HG02642 (cell line): Measurements from ENCODE around the gene CCDC57.
"Not testable (repeated sequence)": the region's sequence is repeated elsewhere in the genome, so short reads cannot be mapped to it uniquely, and the experiment has no call there.

ENCODE experiments used
- ATAC-seq: cut with Tn5 transposase; IDR thresholded peaks from one replicate; pipeline ENCODE4 v1.9.1; 2021; ENCODE audit warnings: mild to moderate bottlenecking; ENCODE audit not compliant: unreplicated experiment, poor library complexity

CCDC57 gene

DNA sequence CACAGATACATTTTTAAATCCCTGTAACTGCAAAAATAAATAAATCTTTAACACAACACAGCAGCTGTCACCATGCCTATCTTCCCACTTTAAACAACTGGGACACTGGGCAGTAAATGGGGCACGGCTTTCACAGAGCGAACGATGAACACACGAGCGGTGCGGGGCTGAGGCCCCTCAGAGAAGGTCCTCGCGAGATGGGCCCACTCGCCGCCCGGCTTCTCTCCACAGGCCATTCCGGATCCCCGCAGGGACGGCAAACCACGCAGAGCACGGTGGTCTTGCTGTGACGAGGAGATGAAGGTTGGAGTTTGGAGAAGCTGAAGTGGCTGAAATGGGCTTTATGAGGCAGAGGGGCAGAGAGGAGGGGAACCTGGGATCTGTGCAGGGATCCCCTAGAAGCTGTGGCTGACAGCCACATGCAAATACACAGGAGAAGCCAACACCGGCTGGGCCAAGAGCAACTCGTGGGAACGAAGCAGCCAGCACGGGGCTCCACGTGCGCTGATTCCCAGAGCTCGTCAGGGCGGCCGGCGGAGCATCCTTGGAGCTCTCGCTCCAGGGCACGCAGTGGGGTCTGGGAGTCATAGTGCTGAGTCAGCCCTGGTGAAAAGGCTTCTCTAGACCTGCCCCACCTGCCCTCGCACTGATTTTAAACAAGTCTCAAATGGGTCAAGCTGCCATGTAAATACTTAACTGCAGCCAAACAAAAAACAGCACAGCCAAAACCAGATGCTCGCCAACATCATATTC is 31.7 kb downstream of the CCDC57 start:
- no peak for ATAC-seq

DNA sequence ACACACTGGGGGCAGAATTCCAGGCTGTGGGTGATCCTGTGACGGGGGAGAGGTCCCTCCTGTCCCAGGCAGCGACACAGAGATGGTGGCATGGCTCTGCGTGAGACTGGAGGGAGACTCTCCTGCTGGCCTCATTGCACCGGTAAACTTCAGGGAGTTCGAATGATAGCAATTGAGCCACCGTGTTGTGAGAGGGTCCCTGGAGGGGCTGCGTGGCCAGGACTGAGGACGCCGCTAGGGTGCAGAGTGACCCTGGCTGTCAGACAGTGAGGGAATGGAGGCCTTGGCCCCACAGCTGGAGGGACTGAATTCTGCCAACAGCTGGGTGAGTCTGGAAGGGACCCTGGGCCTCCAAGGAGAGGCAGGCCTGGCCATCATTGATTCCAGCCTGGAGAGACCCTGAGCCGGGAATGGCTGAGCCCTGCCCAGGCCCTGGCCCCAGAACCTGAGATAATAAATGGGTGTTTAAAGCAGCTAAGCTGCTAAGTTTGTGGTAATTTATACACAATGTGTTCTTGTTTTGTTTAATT is 32.6 kb downstream of the CCDC57 start:
- ATAC-seq, result no peak

- no peak for ATAC-seq
These were observed 33.2 kb downstream of the CCDC57 start for GRCh38 chr17:82179412-82179811.

DNA sequence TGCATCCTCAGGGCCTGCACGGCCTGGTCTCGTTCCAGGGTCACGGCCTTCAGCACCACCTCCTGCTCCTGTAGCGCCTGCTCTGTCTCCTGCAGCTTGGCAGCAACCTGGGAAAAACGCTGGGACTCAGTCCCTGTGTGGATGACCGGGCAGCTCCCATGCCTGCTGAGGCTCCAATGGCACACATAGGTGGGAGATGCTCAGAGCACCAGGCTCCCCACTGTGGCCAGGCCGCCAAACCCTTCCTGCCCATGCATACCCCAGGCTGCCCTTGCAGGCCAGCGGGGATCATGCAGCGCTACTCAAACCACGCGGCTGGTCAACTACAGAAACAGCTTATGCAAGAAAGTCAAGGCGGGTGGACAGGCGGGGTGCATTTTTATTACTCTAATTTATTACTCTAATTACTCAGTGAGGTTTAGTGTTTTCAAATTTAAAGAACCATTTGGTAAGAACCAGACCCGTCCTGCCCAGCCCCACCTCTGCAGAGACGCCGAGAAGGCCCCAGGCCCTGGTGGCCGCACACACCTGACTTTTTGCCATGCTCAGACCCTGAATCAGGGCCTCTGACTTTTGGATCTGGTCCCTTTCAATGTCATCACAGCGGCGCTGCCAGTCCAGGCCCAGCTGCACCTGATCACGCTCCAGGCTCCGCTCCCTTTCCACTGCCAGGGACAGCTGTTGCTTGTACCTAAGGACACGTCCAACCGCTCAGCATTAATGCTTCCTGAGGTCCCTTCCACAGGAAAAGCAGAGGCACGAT is 34.0 kb downstream of the CCDC57 start:
- ATAC-seq, result no peak

DNA sequence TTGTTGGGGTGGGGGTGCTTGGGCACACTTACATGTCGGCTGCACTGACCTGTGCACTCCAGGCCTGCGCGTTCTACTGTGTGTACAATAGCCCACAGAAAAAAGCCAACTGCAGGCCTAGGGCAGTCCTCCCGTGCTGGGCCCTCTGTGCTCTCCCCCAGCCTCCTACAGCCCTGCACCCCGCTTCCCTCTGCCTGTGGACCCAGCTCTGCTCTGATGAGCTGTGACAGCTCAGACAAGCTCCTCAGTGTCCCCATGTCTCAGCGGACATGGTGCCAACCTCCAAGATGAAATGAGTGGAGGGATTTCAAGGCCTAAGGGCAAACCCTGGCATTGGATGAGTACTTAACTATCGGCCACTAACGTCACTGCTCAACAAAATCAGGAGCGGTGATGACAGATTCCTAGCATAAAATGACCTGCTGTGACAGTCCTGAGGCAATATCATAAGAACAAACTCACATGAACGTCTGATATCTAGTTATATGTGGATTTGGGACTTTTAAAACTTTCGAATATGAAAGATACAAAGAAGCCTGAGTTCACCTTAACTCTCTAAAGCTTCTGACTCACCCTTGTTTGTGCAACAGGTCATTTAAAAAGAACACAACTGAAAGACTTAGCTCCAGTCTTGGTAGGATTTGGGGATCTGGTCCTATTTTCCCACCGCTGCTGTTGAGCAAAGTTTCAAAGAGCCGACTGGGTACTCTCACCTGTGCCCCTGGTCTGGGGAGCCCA is 34.7 kb downstream of the CCDC57 start:
- ATAC-seq, result no peak

GRCh38 chr17:82177276-82177675 is 35.4 kb downstream of the CCDC57 start:
- ATAC-seq, result no peak

GRCh38 chr17:82175951-82176350 is 36.7 kb downstream of the CCDC57 start:
- ATAC-seq, result no peak

- no peak for ATAC-seq
These were observed 37.4 kb downstream of the CCDC57 start for GRCh38 chr17:82175201-82175600.

DNA sequence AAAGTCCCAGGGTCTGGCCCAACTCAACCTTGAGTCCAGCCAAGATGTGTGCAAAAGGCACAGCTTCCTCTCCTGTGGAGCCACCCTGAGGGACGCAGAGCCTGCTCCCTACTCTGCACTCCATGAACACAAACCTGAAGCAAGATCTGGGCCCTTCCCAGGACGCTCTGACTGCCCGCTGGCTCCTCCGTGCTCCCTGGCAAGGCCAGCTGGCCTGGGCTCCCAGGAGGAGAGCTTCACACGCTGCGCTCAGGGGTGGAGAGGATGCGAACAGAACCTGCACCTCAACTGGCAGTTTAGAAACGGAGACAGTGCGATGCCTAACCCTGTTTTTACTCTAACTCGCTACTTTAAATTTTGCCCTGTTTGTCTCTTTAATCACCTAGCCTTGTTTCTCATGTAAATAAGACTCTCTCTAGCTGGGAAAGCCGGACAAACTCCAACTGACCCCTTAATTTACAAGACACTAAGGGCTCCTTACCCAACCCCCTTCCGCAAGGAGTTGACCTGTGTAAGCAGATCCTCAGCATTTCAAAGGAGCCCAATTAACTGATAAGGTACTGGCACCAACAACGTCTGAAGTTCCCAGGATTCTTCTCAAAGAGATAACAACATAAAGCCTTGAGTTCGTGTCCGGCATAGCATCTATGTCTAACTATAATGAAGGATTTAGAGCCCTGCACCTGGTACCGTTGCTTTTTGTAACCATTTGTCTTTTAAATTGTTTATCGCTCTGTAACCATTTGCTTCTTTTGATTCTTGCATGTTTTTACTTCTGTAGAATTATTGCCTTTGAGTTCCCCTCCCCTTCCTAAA is 38.4 kb downstream of the CCDC57 start:
- not testable (repeated sequence) for ATAC-seq

DNA sequence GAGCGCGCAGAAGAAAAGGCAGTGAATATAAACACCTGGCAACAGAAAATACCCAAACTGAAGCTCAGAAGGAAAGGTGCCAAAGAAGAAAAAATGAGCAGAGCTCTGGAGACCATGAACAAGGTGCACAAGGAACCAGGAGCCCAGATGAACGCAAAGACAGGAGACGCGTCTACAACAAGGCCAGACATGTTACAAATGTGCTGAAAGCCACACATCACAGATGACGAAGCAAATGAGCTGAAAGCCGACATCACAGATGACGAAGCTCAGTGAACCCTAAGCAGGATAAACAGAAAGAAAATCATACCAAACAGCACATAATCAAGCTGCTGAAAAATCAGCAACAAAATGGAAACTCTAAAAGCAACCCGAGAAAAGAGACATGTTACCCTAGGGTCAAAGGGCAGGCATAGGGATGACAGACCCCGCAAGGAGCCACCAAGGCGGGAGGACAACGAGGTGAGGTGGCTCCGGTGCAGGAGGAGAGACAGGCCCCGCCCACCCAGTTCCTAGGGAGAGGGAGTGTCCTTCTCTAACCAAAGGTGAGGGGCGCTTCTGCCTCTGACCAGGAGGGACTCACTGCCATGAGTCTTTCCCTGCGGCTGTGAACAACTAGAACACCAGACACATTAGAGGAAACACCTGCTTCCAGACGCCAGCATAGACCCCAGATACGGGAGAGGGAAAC is 39.1 kb downstream of the CCDC57 start:
- no peak for ATAC-seq

GRCh38 chr17:82172486-82173160 is 40.0 kb downstream of the CCDC57 start:
- ATAC-seq, result no peak

DNA sequence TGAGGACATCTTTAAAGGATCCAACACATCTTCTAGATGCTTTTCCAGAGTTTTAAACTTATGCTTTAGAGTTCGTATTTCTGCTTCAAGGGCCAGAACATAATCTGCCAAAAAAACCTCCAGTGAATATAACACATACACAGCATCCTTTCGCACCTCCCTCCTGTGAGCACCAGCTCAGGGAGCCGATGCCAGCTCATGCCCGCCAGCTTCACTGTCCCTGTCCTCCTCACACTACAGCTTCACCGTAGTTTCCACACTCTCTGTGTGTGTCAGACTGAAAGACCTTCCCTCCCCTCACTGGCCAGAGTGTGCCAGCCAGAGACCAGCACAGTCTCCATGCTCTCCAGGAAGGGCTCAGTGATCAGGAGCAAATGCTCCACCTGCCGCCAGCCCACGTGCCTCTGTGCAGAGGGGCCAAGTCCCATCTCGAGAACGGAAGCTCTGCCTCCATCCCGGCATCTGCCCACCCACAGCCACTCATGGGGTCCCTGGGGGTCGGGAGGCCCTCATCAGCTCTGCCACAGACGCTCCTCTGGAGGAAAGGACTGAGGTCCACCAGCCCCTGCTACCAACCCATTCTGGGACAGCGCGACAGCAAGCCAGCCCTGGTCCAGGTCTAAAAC is 40.8 kb downstream of the CCDC57 start:
- ATAC-seq, result no peak

- ATAC-seq, result no peak
These were observed 42.2 kb downstream of the CCDC57 start for GRCh38 chr17:82170412-82170961.

DNA sequence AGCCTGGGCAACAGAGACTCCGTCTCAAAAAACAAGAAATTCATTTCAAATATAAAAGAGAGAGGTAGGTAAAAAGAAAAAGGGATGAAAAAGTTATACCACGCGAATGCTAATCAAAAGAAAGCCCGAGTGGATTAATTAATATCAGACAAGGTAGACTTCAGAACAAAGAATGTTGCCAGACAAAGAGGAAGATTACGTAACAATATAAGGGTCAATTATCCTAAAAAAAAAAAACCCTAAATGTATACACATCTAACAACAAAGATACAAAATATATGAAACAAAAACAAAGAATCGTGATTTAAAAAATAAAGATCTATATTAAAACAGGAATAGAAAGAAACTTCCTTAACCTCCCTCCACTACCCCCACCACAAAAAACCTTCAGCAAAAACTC is 44.1 kb downstream of the CCDC57 start:
- no peak for ATAC-seq

DNA sequence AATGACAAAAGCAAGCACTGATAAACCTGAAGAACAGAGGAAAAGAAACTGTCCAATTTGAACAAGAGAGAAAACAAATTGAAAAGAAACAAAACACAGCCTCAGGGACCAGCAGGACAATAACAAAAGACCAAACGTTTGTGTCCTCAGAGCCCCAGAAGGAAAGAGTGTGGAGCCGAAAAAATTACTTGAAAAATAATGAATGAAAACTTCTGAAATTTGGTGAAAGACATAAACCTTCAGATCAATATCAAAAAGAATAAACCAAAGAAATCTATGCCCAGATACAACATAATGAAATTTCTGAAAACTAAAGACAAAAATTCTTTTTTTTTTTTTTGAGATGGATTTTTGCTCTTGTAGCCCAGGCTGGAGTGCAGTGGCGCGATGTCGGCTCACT is 45.6 kb downstream of the CCDC57 start:
- no peak for ATAC-seq

GRCh38 chr17:82164853-82165252 is 47.8 kb downstream of the CCDC57 start:
- ATAC-seq, result no peak

GRCh38 chr17:82161216-82161615 is 51.4 kb downstream of the CCDC57 start:
- ATAC-seq, result no peak

DNA sequence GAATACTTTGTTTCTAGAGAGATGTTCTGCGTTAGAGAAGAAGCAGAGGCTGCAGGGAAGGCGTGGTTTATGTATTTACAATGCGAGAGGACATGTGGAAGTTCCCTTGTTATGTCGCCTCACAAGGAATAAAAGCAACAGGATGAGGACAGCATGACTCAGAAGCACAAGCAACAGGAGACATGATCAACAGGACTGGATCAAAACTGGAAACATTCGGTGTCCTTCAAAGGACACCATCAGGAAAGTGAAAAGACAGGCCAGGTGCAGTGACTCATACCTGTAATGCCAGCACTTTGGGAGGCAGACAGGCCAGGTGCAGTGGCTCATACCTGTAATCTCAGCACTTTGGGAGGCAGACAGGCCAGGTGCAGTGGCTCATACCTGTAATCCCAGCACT is 52.6 kb downstream of the CCDC57 start:
- ATAC-seq, result no peak
